Measurements from ENCODE around the gene TNFRSF19. TPM values are rescaled to one million over a fixed set of nuclear protein-coding genes. Genes with fewer than 3 reads are reported as not detected.

TNFRSF19 gene
- total and polyA plus RNA-seq, 10 donors, result 1.0 to 12.2 (median 3.8) TPM

DNA sequence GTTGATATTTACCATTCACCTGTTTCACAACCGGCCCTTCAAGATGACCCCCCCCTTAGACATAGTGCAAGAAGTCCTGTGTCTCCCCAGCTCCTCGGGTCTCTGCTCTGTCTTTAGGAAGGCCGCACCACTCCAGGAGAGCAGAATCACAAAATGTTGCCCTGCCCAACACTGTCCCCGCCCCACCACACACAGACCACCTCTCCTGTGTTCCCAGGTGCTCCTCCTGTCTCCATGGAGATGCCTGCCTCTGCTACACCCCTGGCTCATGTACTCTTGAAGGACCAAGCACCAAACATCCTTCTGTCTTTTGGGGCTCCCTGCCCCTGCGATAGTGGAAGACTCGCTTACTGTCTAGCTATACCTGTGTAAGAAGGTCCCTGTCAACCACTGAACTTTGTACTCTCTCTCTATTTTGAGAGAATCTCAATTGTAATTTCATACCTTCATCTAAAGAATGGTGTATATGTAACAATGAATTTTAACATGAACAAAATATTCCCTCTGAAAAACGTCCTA lies 9.6 kb upstream of the TNFRSF19 start:
- WGBS, 5 donors, result 89 to 96% (median 92%) methylated on average over 7 of the region's 7 CpGs
- intact Hi-C loops (cut with DNase I; ENCODE audit: low total_unique reads), result no loop called here
- peaks cover 0 to 8% (median 0%) of the 10 kb centered on the region in 6 donors for H3K4me1 ChIP-seq
- no peaks in the 10 kb centered on the region for H3K36me3 ChIP-seq
- H3K9me3 ChIP-seq, result no peaks in the 10 kb centered on the region
- H3K27ac ChIP-seq, result no peak overlapping the region
- TF ChIP-seq POLR2AphosphoS5 (IDR thresholded peaks at IDR 0.05) (no peak), POLR2A (IDR thresholded peaks at IDR 0.05) (no peak)
- TF ChIP-seq, protein P1, sequence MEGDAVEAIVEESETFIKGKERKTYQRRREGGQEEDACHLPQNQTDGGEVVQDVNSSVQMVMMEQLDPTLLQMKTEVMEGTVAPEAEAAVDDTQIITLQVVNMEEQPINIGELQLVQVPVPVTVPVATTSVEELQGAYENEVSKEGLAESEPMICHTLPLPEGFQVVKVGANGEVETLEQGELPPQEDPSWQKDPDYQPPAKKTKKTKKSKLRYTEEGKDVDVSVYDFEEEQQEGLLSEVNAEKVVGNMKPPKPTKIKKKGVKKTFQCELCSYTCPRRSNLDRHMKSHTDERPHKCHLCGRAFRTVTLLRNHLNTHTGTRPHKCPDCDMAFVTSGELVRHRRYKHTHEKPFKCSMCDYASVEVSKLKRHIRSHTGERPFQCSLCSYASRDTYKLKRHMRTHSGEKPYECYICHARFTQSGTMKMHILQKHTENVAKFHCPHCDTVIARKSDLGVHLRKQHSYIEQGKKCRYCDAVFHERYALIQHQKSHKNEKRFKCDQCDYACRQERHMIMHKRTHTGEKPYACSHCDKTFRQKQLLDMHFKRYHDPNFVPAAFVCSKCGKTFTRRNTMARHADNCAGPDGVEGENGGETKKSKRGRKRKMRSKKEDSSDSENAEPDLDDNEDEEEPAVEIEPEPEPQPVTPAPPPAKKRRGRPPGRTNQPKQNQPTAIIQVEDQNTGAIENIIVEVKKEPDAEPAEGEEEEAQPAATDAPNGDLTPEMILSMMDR (IDR thresholded peaks at IDR 0.05 in 8 of 11, conservative IDR thresholded peaks at IDR 0.05 in 3 of 11), result no peak
- H3K27me3 ChIP-seq (replicated peaks in 1 of 7), result peaks cover 0 to 7% (median 0%) of the 10 kb centered on the region in 7 donors
- DNase-seq, result no peak
- no peak overlapping the region for H3K4me3 ChIP-seq

DNA sequence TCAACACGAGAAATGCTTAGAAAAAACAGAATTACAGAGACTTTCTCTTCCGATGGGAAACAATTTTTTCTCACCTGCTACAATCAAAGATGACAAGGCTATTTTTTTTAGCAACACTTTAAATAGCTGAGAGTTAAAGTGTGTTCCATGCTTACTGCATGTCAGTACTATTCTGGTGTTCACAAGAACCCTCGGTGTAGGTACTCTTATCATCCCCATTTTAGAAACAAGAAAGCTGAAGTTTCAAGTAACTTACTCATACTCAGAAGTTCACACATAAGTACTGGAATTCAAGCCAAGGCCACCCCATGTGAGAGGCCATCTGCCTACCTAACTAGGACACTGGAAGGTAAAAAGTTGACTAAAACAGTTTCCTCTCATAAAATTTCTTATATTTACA lies 9.0 kb upstream of the TNFRSF19 start:
- intact Hi-C loops (cut with DNase I; ENCODE audit: low total_unique reads), result no loop called here
- Histone ChIP-seq H3K27ac (no peak overlapping the region), H3K9me3 (no peaks in the 10 kb centered on the region), H3K4me1 (peaks cover 0 to 8% (median 0%) of the 10 kb centered on the region in 6 donors), H3K36me3 (no peaks in the 10 kb centered on the region), H3K27me3 (replicated peaks in 1 of 7) (peaks cover 0 to 7% (median 0%) of the 10 kb centered on the region in 7 donors), H3K4me3 (no peak overlapping the region)
- DNase-seq, result no peak
- TF ChIP-seq POLR2AphosphoS5 (IDR thresholded peaks at IDR 0.05) (no peak), POLR2A (IDR thresholded peaks at IDR 0.05) (no peak)
- TF ChIP-seq, protein P1 (IDR thresholded peaks at IDR 0.05 in 8 of 11, conservative IDR thresholded peaks at IDR 0.05 in 3 of 11), result no peak
- 83 to 89% (median 89%) methylated on average over 3 of the region's 3 CpGs for WGBS, 5 donors

DNA sequence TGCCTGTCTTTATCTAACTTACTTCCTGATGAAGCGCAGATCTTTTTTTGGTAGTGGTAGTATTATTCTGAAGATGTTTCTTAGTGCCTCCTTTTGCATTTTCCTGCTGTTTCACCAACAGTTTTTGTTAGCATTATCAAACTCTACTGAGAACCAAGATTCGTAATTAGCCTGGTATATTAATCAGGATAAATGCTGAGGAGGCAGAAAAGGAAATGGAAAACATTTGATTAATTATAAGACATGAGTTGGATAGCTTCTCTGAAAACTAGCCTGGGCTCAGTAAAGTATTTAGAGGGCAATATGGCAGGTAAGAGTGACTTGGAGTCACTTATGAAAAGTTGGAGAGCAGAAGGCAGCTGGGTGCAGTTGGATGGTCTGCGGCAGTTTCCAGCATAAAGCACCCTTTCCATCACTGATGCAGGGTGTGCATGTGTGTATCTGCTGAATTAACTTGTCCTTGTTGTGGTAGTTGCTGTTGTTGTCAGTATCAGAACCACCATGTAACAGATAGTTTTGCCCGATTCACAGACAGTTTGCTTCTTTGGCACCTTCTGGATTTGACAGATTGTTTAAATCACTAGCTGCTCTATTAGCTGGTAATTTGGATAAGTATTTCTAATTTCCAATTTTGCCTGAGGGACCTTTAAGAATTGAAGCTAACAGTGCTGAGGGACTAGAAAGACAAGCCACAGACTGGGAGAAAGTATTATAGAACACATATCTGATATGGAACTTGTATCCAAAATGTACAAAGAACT lies 6.9 kb upstream of the TNFRSF19 start:
- H3K4me1 ChIP-seq, result peaks cover 0 to 8% (median 0%) of the 10 kb centered on the region in 6 donors
- H3K4me3 ChIP-seq, result no peak overlapping the region
- TF ChIP-seq, protein P1 (IDR thresholded peaks at IDR 0.05 in 8 of 11, conservative IDR thresholded peaks at IDR 0.05 in 3 of 11), result no peak
- TF ChIP-seq POLR2A (IDR thresholded peaks at IDR 0.05) (no peak), POLR2AphosphoS5 (IDR thresholded peaks at IDR 0.05) (no peak)
- H3K27me3 ChIP-seq (replicated peaks in 1 of 7), result peaks cover 0 to 16% (median 0%) of the 10 kb centered on the region in 7 donors
- H3K36me3 ChIP-seq, result no peaks in the 10 kb centered on the region
- intact Hi-C loops (cut with DNase I; ENCODE audit: low total_unique reads), result no loop called here
- no peak for DNase-seq
- WGBS, 5 donors, result 87 to 91% (median 87%) methylated on average over 4 of the region's 4 CpGs
- H3K27ac ChIP-seq, result no peak overlapping the region
- H3K9me3 ChIP-seq, result no peaks in the 10 kb centered on the region

DNA sequence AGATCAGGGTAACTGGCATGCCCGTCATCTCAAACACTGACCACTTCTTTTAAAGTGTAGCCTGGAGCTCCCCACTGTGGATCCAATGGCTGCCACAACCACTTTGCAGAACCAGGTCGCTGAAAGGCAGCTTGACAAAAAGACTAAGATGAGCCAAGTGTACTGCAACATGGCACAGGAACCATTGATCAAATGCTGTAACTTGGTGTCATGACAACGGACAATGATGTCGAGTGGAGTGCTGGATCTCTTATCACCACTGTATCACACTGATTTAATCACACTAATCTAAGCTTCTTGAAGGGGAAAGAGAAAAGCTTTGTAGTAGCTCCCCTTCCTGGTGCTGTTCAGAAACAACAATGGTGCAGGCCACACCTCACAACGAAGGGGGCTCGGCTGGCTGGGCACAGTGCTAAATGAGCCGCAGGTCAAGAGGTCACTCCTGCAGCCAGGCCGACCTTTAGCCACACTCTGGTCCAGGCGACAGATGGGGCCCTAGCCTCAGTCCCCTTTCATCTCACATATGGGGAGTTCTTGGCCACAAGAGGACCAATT lies 2.2 kb upstream of the TNFRSF19 start:
- Histone ChIP-seq H3K36me3 (no peaks in the 10 kb centered on the region), H3K9me3 (no peaks in the 10 kb centered on the region), H3K4me3 (no peak overlapping the region), H3K4me1 (no peaks in the 10 kb centered on the region), H3K27me3 (replicated peaks in 1 of 7) (peaks cover 0 to 43% (median 4%) of the 10 kb centered on the region in 7 donors), H3K27ac (no peak overlapping the region)
- TF ChIP-seq POLR2A (IDR thresholded peaks at IDR 0.05) (no peak), POLR2AphosphoS5 (IDR thresholded peaks at IDR 0.05) (no peak)
- TF ChIP-seq, protein P1 (IDR thresholded peaks at IDR 0.05 in 8 of 11, conservative IDR thresholded peaks at IDR 0.05 in 3 of 11), result no peak
- intact Hi-C loops (cut with DNase I; ENCODE audit: low total_unique reads), result no loop called here
- DNase-seq, result no peak
- 58 to 74% (median 69%) methylated on average over 7 to 9 of the region's 9 CpGs for WGBS, 5 donors

Data from spleen (tissue), 11 donors.